PC-9 (cell line): ENCODE results near the gene GPER1. TPM values are rescaled to one million over a fixed set of nuclear protein-coding genes. Genes with fewer than 3 reads are reported as not detected.

ENCODE experiments used
- BruUV-seq: library from RNA; stranded (reverse); fragments of 400-500 nt; replicated peaks from 2 replicates; lab custom pipeline; 2021; lab: Mats Ljungman, UMichigan
- CTCF ChIA-PET: fragments of 300-600 bp; sonication (Branson Sonifier 250); formaldehyde crosslinking; loops from one replicate; lab custom pipeline; 2022; ENCODE audit warnings: antibody characterized with exemption; lab: Charles Lee
- POLR2A ChIA-PET: fragments of 300-600 bp; sonication (Branson Sonifier 250); formaldehyde crosslinking; loops from one replicate; lab custom pipeline; 2022; ENCODE audit warnings: antibody characterized with exemption; ENCODE audit not compliant: unreplicated experiment; lab: Charles Lee
- DNase-seq, 2 experiments: peaks; one replicate each; pipeline versions ENCODE4 v3.0.0 to v3.0.0-alpha.2; 2015 to 2022; ENCODE audit warnings: mixed read lengths in 1 of 2
- H2AFZ ChIP-seq: fragments of 200-600 bp; sonication (generic); 2 replicates; pipeline ENCODE4 v1.8.1; 2017; ENCODE audit warnings: antibody characterized with exemption
- H3F3A ChIP-seq: fragments of 200-600 bp; sonication (generic); 2 replicates; pipeline ENCODE4 v1.8.1; 2017; ENCODE audit warnings: antibody characterized with exemption, mild to moderate bottlenecking, low read depth; ENCODE audit not compliant: insufficient read depth
- H3K27ac ChIP-seq: fragments of 200-600 bp; sonication (generic); 2 replicates; pipeline ENCODE4 v1.6.1; 2016; ENCODE audit warnings: mixed run types
- H3K27me3 ChIP-seq: fragments of 200-600 bp; sonication (generic); 2 replicates; pipeline ENCODE4 v1.6.1; 2016; ENCODE audit warnings: low read depth, mixed run types; ENCODE audit not compliant: insufficient read depth
- H3K36me3 ChIP-seq: fragments of 200-600 bp; sonication (generic); 2 replicates; pipeline ENCODE4 v1.6.1; 2016; ENCODE audit warnings: low read depth, mixed run types
- H3K4me1 ChIP-seq: fragments of 200-600 bp; sonication (generic); replicated peaks from 2 replicates; pipeline ENCODE4 v1.6.1; 2016; ENCODE audit warnings: mixed run types; ENCODE audit not compliant: insufficient read depth
- H3K4me2 ChIP-seq: fragments of 200-600 bp; sonication (generic); 2 replicates; pipeline ENCODE4 v1.6.1; 2017; ENCODE audit warnings: mixed run types
- H3K4me3 ChIP-seq: fragments of 200-600 bp; sonication (generic); 2 replicates; pipeline ENCODE4 v1.6.1; 2016; ENCODE audit warnings: mixed run types
- H3K79me2 ChIP-seq: fragments of 200-600 bp; sonication (generic); 2 replicates; pipeline ENCODE4 v1.6.1; 2017; ENCODE audit warnings: low read depth, mixed run types
- H3K9me2 ChIP-seq: fragments of 200-600 bp; sonication (generic); 2 replicates; pipeline ENCODE4 v1.8.1; 2017; ENCODE audit warnings: mild to moderate bottlenecking; ENCODE audit not compliant: insufficient read depth
- H3K9me3 ChIP-seq: fragments of 200-600 bp; sonication (generic); 2 replicates; pipeline ENCODE4 v1.8.1; 2016; ENCODE audit warnings: low read depth; ENCODE audit not compliant: insufficient read depth
- H4K20me1 ChIP-seq: fragments of 200-600 bp; sonication (generic); 2 replicates; pipeline ENCODE4 v1.8.1; 2017; ENCODE audit not compliant: insufficient read depth
- EZH2 ChIP-seq: fragments of 200-600 bp; sonication (generic); IDR thresholded peaks from 2 replicates; pipeline ENCODE4 v1.8.0; 2017; ENCODE audit warnings: antibody characterized with exemption, low read depth
- intact Hi-C: fragments of 100-400 bp; cut with micrococcal nuclease; formaldehyde crosslinking; loops from one replicate; pipeline ENCODE4 v1.10.0; 2022; ENCODE audit not compliant: unreplicated experiment
- total RNA-seq: library from RNA; stranded (reverse); gene quantifications from 2 replicates; pipeline ENCODE4 v1.2.3, GENCODE V29; 2021
- TF ChIP-seq, protein P1 (sequence below): fragments of 200-600 bp; sonication (generic); conservative IDR thresholded peaks from 2 replicates; pipeline ENCODE4 v1.6.1; 2017; ENCODE audit warnings: mixed run types, antibody characterized with exemption, mild to moderate bottlenecking, moderate library complexity

GPER1 gene
- total RNA-seq, 1 experiment from 2014 or later: 0.37 TPM

DNA sequence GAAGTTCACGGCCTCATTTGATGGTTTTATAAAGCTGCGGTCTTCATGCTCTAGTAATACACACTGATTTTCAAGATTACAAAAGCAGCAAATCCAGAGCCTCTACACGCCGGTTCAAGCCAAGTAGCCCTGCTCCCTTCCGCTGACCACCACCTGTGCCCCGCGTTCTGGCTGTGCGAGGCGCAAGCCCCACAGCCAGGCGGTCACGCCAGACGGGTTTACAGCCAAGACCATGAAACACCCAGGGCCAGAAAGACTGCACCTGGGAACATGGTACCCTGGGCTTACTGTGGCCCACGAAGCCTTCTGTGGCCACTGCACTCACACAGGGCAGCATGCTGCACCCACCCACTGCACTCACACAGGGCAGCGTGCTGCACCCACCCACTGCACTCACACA lies 33.6 kb downstream of the GPER1 start:
- H3K36me3 ChIP-seq: no peaks in the 10 kb centered on the region
- ChIA-PET POLR2A (no interaction called here), CTCF (interaction anchor here (0.8 kb wide), 1 partner anchor 56 kb away, joined by 3 read pairs; no protein-coding TSS in a partner anchor)
- no peak overlapping the region for H3K4me2 ChIP-seq
- peaks cover 14% of the 10 kb centered on the region for H3F3A ChIP-seq
- H3K9me3 ChIP-seq: no peaks in the 10 kb centered on the region
- no peak overlapping the region for H3K27ac ChIP-seq
- BruUV-seq: no TSS peak
- no peak overlapping the region for H3K4me3 ChIP-seq
- H3K27me3 ChIP-seq: no peaks in the 10 kb centered on the region
- intact Hi-C loops: no loop called here
- peaks cover 17% of the 10 kb centered on the region for H3K79me2 ChIP-seq
- no peak overlapping the region for H2AFZ ChIP-seq
- no peak for DNase-seq
- peaks cover 32% of the 10 kb centered on the region for H4K20me1 ChIP-seq
- no peaks in the 10 kb centered on the region for H3K9me2 ChIP-seq
- TF ChIP-seq EZH2: no peak
- TF ChIP-seq, protein P1, sequence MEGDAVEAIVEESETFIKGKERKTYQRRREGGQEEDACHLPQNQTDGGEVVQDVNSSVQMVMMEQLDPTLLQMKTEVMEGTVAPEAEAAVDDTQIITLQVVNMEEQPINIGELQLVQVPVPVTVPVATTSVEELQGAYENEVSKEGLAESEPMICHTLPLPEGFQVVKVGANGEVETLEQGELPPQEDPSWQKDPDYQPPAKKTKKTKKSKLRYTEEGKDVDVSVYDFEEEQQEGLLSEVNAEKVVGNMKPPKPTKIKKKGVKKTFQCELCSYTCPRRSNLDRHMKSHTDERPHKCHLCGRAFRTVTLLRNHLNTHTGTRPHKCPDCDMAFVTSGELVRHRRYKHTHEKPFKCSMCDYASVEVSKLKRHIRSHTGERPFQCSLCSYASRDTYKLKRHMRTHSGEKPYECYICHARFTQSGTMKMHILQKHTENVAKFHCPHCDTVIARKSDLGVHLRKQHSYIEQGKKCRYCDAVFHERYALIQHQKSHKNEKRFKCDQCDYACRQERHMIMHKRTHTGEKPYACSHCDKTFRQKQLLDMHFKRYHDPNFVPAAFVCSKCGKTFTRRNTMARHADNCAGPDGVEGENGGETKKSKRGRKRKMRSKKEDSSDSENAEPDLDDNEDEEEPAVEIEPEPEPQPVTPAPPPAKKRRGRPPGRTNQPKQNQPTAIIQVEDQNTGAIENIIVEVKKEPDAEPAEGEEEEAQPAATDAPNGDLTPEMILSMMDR: no peak
- no peaks in the 10 kb centered on the region for H3K4me1 ChIP-seq

DNA sequence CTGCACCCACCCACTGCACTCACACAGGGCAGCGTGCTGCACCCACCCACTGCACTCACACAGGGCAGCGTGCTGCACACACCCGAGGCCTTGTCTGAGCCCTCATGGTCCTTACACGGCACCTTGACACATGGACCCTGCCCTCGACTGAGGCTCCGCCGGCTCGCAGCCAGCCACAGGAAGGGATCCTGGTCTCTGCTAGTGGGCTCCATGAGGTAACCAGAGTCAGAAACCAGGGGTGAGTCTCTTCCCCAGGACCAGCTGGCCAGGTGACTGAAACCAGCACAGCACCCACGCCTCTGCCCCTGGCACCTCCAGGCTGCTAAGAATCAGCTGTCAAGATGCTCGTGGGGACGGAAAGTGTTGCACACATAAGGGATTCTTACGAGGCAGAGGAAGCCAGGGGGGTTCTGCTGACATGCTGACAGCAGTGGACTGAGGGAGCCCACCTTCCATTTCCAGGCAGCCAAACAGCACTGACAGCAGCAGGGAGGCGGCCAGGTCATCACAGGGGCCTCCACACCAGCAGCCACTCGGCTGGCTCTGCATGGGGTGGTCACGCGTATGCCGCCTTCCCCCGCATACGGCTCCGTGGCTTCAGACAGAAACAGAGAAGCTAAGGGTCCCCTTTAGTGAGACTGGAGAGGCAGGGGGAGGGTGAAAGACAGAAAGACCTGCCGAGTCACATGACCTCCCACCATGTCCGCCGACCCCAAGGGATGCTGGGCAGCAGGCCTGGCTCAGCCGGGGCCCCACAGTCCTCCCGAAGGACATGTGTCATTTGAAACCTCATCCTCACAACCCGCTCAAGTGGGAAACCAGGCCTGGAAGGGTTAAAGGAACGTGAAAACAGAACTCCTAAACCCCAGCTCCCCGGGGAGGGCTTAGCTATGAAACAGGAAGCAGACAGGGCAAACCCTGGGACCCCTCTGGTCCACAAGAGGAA lies 34.2 kb downstream of the GPER1 start:
- no peak overlapping the region for H3K4me3 ChIP-seq
- peaks cover 32% of the 10 kb centered on the region for H4K20me1 ChIP-seq
- H3K27ac ChIP-seq: no peak overlapping the region
- H3K4me1 ChIP-seq: no peaks in the 10 kb centered on the region
- no peaks in the 10 kb centered on the region for H3K9me2 ChIP-seq
- DNase-seq: no peak
- no peak overlapping the region for H2AFZ ChIP-seq
- H3K27me3 ChIP-seq: no peaks in the 10 kb centered on the region
- TF ChIP-seq EZH2: no peak
- TF ChIP-seq, protein P1: no peak
- H3K4me2 ChIP-seq: no peak overlapping the region
- H3F3A ChIP-seq: peaks cover 17% of the 10 kb centered on the region
- H3K9me3 ChIP-seq: no peaks in the 10 kb centered on the region
- POLR2A ChIA-PET: no interaction called here
- peaks cover 17% of the 10 kb centered on the region for H3K79me2 ChIP-seq
- CTCF ChIA-PET: interaction anchor here (0.8 kb wide), 1 partner anchor 55 kb away, joined by 3 read pairs; no protein-coding TSS in a partner anchor
- H3K36me3 ChIP-seq: peaks cover 3% of the 10 kb centered on the region
- intact Hi-C loops: no loop called here
- BruUV-seq: no TSS peak

DNA sequence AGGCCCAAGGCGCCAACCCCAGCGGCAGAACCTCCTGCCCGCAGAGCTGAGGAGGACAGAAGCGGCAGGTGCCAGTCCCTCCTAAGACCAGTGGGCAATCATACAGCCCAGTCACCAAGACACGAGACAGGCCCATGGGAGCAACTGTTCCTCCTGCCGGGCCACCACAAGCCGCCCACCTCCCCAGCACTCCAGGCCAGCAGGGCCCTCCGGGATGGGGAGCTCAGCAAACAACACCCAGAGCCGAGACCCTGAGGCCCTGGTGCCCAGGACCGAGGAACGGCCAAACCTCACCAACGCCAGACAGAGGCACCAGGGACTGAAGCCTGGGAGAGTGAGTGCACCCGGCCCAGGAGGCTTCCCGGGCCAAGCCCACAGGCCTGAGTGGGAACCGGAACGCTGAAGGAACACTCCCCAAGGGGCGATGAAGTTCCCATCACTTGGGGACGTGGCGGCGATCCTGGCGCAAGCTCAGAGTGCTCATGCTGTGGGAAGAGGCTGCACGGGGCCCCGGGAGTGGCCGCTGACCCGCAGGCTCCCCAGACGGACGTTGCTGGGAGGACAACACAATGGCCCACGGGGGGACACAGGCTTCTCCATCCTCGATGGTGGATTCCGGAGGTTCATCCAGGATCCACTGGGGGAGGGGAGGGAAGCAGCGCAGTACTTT lies 35.1 kb downstream of the GPER1 start:
- no peak overlapping the region for H3K4me2 ChIP-seq
- ChIA-PET CTCF (no interaction called here), POLR2A (no interaction called here)
- no peak overlapping the region for H2AFZ ChIP-seq
- no peaks in the 10 kb centered on the region for H3K9me3 ChIP-seq
- H3K4me3 ChIP-seq: no peak overlapping the region
- peaks cover 6% of the 10 kb centered on the region for H3K36me3 ChIP-seq
- peaks cover 13% of the 10 kb centered on the region; the same call in 1 of the 2 replicates for H3K79me2 ChIP-seq
- H3K27me3 ChIP-seq: no peaks in the 10 kb centered on the region
- H3F3A ChIP-seq: peaks cover 12% of the 10 kb centered on the region
- H3K9me2 ChIP-seq: no peaks in the 10 kb centered on the region
- H4K20me1 ChIP-seq: peaks cover 28% of the 10 kb centered on the region
- BruUV-seq: no TSS peak
- no peak overlapping the region for H3K27ac ChIP-seq
- TF ChIP-seq EZH2: no peak
- TF ChIP-seq, protein P1: no peak
- no peaks in the 10 kb centered on the region for H3K4me1 ChIP-seq
- intact Hi-C loops: no loop called here
- DNase-seq: no peak
